ENCODE results near the gene DEXI.

DNA sequence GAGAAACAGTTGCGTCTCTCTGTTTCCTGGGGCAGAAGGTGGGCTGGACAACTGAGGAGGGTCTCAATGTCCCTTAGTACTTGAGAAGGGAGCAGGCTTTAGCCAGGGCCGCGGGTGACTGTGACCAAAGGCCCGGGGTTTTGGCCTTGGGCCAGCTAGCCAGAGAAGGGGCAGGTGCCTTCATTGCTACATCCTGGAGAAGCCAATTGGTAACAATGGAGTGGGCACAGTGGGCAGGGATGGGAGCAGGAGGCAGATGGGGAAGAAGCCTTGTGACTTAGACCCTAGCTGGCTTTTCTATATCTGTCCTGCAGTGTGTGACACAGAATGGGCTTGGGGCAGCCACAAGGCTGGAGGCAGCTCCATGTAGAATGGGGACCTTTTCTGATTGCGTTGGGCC, 48.1 kb upstream of the DEXI start:
- TF ChIP-seq POLR2A (IDR thresholded peaks at IDR 0.05): no peak
- TF ChIP-seq, protein P1, sequence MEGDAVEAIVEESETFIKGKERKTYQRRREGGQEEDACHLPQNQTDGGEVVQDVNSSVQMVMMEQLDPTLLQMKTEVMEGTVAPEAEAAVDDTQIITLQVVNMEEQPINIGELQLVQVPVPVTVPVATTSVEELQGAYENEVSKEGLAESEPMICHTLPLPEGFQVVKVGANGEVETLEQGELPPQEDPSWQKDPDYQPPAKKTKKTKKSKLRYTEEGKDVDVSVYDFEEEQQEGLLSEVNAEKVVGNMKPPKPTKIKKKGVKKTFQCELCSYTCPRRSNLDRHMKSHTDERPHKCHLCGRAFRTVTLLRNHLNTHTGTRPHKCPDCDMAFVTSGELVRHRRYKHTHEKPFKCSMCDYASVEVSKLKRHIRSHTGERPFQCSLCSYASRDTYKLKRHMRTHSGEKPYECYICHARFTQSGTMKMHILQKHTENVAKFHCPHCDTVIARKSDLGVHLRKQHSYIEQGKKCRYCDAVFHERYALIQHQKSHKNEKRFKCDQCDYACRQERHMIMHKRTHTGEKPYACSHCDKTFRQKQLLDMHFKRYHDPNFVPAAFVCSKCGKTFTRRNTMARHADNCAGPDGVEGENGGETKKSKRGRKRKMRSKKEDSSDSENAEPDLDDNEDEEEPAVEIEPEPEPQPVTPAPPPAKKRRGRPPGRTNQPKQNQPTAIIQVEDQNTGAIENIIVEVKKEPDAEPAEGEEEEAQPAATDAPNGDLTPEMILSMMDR (IDR thresholded peaks at IDR 0.05): no peak

Measured in adrenal gland (tissue), 5 donors.